Osteocyte (in vitro differentiated cells): ENCODE results near the gene COA7. TPM values are rescaled to one million over a fixed set of nuclear protein-coding genes. Genes with fewer than 3 reads are reported as not detected.
"Not testable (repeated sequence)": the region's sequence is repeated elsewhere in the genome, so short reads cannot be mapped to it uniquely, and the experiment has no call there.

Source experiments
- DNase-seq: peaks from one replicate; pipeline ENCODE4 v3.0.0; 2021; ENCODE audit warnings: mixed read lengths; ENCODE audit not compliant: unreplicated experiment; ENCODE audit errors: extremely low spot score
- H3K27ac Mint-ChIP-seq: one replicate; pipeline ENCODE4 v1.8.0; 2021; ENCODE audit warnings: mild to moderate bottlenecking, mixed read lengths; ENCODE audit not compliant: unreplicated experiment
- H3K27me3 Mint-ChIP-seq: one replicate; pipeline ENCODE4 v1.8.0; 2021; ENCODE audit warnings: mixed read lengths; ENCODE audit not compliant: unreplicated experiment
- H3K36me3 Mint-ChIP-seq: one replicate; pipeline ENCODE4 v1.8.0; 2021; ENCODE audit warnings: mixed read lengths; ENCODE audit not compliant: unreplicated experiment
- H3K4me1 Mint-ChIP-seq: one replicate; pipeline ENCODE4 v1.8.0; 2021; ENCODE audit warnings: mixed read lengths; ENCODE audit not compliant: unreplicated experiment
- H3K4me3 Mint-ChIP-seq: one replicate; pipeline ENCODE4 v1.8.0; 2021; ENCODE audit warnings: mild to moderate bottlenecking, moderate library complexity, mixed read lengths; ENCODE audit not compliant: unreplicated experiment
- H3K9me3 Mint-ChIP-seq: one replicate; pipeline ENCODE4 v1.8.0; 2021; ENCODE audit warnings: mixed read lengths; ENCODE audit not compliant: unreplicated experiment
- total RNA-seq: library from RNA; stranded (reverse); gene quantifications from 2 replicates; pipeline ENCODE4 v1.2.1, GENCODE V29; 2021
- TF ChIP-seq, protein P1 (sequence below): fragments of 200-600 bp; sonication (generic); IDR thresholded peaks from 2 replicates; pipeline ENCODE4 v1.5.0; 2021; ENCODE audit warnings: antibody characterized with exemption, mild to moderate bottlenecking, moderate library complexity

Gene COA7
- total RNA-seq, 1 donor from 2014 or later, result 25.7 TPM

DNA sequence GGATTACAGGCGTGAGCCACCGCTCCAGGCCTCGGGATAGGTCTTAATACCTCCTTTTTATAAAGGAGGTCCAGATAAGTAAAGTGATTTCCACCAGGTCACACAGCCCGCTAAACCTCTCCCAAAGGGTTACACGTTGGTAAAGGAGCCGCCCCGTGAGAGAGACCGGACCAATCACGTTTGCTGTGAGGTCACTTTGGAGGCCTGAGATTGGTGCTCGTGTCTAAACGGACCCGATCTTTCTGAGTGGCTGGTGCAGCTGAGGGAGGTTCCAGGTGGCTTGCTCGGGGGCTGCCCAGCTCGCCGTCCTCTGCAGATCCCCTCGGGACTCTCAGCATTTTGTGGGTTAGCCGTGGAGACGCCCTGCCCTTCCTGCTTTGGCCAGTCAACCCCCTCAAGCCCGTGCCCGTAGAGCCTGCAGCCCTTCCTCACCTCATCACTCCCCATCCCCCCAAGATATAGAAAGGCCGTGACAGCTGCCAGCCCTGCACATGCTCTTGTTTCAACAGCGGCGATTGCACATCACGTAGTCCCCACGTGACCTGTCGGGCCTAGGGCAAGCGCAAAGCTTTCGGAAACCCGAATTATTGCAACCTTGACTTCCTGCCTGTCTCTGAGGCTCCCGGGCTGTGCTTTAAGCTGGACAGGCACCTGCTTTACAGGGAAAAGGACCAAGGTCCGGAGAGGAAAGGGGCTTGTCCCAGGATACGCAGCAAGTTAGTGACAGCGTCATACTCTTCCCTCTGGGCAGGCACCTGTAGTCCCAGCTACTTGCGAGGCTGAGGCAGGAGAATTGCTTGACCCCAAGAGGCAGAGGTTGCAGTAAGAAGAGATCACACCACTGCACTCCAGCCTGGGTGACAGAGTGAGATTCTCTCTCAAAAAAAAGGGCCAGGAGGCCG is 5.0 kb upstream of the COA7 start:
- TF ChIP-seq, protein P1, sequence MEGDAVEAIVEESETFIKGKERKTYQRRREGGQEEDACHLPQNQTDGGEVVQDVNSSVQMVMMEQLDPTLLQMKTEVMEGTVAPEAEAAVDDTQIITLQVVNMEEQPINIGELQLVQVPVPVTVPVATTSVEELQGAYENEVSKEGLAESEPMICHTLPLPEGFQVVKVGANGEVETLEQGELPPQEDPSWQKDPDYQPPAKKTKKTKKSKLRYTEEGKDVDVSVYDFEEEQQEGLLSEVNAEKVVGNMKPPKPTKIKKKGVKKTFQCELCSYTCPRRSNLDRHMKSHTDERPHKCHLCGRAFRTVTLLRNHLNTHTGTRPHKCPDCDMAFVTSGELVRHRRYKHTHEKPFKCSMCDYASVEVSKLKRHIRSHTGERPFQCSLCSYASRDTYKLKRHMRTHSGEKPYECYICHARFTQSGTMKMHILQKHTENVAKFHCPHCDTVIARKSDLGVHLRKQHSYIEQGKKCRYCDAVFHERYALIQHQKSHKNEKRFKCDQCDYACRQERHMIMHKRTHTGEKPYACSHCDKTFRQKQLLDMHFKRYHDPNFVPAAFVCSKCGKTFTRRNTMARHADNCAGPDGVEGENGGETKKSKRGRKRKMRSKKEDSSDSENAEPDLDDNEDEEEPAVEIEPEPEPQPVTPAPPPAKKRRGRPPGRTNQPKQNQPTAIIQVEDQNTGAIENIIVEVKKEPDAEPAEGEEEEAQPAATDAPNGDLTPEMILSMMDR, result no peak
- H3K27me3 Mint-ChIP-seq, result peaks cover 3% of the 10 kb centered on the region
- H3K27ac Mint-ChIP-seq, result peak overlapping the region; percentile 81
- H3K4me3 Mint-ChIP-seq, result peak overlapping the region; percentile 86
- H3K9me3 Mint-ChIP-seq, result no peaks in the 10 kb centered on the region
- DNase-seq, result peak; percentile 87
- peaks cover 18% of the 10 kb centered on the region for H3K4me1 Mint-ChIP-seq
- no peaks in the 10 kb centered on the region for H3K36me3 Mint-ChIP-seq

GRCh38 chr1:52695627-52696026 is 2.5 kb downstream of the COA7 start:
- TF ChIP-seq, protein P1, result no peak
- no peak for DNase-seq
- H3K4me1 Mint-ChIP-seq, result peaks cover 22% of the 10 kb centered on the region
- H3K9me3 Mint-ChIP-seq, result no peaks in the 10 kb centered on the region
- H3K4me3 Mint-ChIP-seq, result peak overlapping the region; percentile 36
- peak overlapping the region; percentile 27 for H3K27ac Mint-ChIP-seq
- H3K36me3 Mint-ChIP-seq, result peaks cover 16% of the 10 kb centered on the region
- H3K27me3 Mint-ChIP-seq, result no peaks in the 10 kb centered on the region

DNA sequence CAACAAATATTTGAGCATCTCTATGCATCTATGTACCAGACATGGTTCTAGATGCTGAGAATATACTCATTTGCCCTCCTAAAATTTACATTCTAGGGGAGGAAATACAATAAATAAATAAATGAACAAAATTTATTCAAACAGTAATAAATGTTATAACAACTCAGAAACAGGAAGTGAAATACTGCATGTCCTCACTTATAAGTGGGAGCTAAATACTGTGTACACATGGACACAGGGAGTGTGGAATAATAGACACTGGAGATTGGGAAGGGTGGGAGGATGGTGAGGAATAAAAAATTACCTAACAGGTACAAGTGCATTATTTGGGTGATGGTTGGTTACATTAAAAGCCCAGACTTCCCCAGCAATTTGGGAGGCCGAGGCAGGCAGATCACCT is 4.3 kb downstream of the COA7 start:
- Mint-ChIP-seq H3K4me3 (no peak overlapping the region), H3K9me3 (no peaks in the 10 kb centered on the region), H3K36me3 (peaks cover 19% of the 10 kb centered on the region), H3K27me3 (no peaks in the 10 kb centered on the region), H3K27ac (no peak overlapping the region), H3K4me1 (peaks cover 21% of the 10 kb centered on the region)
- TF ChIP-seq, protein P1, result no peak
- DNase-seq, result no peak

DNA sequence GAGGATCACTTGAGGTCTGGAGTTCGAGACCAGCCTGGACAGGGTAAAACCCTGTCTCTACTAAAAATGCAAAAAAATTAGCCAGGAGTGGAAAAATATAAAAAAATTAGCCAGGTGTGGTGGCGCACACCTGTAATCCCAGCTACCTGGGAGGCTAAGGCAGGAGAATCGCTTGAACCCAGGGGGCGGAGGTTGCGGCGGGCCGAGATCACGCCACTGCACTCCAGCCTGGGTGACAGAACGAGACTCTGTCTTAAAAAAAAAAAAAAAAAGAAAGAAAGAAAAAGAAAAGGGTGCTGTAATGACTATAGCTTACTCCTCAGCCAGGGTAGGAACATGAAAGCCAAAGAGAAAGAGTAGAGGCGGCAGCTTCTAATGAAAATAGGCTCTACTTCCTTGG is 4.8 kb downstream of the COA7 start:
- peaks cover 19% of the 10 kb centered on the region for H3K36me3 Mint-ChIP-seq
- H3K9me3 Mint-ChIP-seq, H3K27me3 Mint-ChIP-seq, DNase-seq, H3K27ac Mint-ChIP-seq, H3K4me3 Mint-ChIP-seq: not testable (repeated sequence)
- peaks cover 16% of the 10 kb centered on the region for H3K4me1 Mint-ChIP-seq

DNA sequence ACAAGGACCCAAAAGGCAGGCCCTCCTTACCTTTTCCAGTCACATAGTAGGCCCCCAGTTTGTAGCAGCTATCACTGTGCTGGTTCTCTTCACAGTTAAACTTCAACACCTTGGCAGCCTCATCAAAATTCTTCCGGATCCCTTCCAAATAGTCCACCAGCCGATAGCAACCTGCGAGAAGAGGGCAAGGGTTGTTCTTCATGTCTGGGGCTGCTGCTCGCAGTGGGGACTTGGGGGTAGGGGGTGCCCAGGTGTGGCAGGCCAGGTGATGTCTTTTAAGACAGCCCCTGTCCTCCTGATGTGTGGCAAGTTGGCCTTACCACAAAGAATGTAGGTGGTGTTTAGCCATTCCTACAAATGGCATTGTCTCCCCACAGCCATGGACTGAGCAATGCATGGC is 5.5 kb downstream of the COA7 start:
- H3K4me3 Mint-ChIP-seq, result no peak overlapping the region
- H3K4me1 Mint-ChIP-seq, result peaks cover 11% of the 10 kb centered on the region
- H3K27ac Mint-ChIP-seq, result no peak overlapping the region
- H3K36me3 Mint-ChIP-seq, result peaks cover 19% of the 10 kb centered on the region
- H3K27me3 Mint-ChIP-seq, result no peaks in the 10 kb centered on the region
- no peaks in the 10 kb centered on the region for H3K9me3 Mint-ChIP-seq
- TF ChIP-seq, protein P1, result no peak
- DNase-seq, result no peak
